NCI-H1417 treated with DMSO at 0.1 percent for 48 hours (cell line): ENCODE data around the gene LNX2.

Source experiments
- DNase-seq: peaks from one replicate; lab custom pipeline; 2025; lab: John Stamatoyannopoulos, UW

Gene LNX2

DNA sequence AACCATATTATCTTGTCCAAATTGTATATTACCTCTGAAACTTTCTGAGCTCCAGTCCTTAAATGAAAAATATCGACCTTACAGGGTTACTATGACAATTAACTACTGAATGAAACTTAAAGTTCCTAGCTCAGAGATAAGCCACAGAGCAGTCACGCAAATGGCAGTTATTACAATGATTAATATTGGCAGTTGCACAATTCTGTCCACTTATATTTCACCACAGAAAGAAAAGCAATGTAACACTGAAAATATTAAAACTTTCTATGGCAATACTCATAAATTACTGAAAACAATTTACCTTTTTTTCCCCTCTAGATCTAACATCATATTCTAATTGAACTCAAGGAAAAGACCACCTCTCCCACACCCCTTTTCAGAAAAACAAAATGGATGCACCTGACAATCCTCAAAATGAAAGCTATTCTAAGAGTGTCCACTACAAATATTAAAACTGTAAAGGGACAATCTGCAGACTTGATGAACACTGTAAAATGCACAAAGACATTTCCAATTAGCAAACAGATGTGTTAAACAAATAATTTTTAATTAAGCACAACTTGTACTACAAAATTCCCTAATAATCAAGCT is 14.6 kb downstream of the LNX2 start:
- no peak for DNase-seq

DNA sequence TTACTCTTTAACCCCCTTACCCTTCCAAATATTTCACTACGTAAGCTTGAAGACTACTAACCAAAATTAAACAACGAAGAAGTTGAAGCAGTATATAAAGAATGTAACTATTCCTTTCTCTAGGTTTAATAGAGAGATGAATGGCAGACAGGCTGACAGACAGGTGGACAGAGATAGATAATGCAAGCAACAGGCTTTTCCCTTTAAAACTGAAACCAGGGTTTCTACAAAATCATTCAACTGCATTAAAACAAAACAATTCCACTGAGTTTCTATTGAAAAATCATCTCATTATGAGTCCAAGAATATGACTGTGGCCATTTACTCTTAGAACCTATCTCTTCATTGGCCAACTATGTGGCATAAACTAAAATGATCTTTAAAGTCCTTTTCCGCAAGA is 15.2 kb downstream of the LNX2 start:
- no peak for DNase-seq

DNA sequence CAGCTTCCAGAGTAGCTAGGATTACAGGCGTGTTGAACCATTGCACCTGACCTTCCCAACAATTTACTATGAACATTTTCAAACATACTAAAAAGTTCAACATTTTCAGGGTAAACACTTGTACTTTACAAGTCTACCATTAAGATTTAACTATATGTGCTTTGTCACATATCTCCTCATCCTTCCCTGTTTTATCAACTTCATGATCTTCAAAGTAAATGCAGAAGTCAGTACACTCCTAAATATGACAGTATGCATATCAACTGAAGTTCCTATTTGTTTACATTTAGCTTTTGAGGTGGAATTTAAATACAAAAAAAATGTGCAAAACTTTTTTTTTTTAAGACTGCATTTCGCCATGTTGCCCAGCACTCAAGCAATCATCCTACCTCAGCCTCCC is 18.5 kb downstream of the LNX2 start:
- no peak for DNase-seq

DNA sequence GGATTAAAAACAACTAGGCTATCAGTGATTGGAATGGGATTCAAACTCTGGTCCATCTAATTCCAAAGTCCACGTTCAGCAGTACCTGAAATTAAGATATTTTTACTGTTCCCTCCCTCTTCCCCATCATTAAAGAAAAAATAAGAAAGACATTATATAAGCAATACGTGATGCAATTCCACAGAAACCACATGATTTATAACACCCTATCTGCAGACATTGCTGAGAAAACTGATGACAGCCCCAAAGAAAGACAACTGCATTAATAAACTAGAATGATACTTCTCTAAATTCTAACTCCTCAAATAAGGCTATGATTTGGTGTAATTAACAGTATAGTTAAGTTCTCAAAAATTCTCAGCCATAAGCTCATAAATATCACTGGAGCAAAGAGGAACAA is 19.1 kb downstream of the LNX2 start:
- no peak for DNase-seq

DNA sequence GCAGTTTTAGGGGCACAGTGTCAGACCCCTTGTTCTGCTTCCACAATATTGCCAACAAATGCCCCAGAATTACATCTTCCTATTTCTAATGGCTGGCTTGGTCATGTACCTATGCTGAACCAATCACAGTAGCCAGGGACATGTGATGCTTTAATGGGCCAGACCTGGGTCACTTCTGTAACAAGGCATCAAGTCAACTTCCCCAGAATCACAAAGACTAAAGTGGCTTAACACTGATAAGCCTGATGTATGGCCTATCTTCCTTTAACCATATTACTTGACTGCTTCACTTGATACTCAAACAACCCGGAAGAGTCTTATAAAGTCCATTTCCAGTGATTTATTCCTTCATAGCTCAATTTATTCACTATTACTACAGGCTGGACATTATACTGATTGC is 19.6 kb downstream of the LNX2 start:
- no peak for DNase-seq

DNA sequence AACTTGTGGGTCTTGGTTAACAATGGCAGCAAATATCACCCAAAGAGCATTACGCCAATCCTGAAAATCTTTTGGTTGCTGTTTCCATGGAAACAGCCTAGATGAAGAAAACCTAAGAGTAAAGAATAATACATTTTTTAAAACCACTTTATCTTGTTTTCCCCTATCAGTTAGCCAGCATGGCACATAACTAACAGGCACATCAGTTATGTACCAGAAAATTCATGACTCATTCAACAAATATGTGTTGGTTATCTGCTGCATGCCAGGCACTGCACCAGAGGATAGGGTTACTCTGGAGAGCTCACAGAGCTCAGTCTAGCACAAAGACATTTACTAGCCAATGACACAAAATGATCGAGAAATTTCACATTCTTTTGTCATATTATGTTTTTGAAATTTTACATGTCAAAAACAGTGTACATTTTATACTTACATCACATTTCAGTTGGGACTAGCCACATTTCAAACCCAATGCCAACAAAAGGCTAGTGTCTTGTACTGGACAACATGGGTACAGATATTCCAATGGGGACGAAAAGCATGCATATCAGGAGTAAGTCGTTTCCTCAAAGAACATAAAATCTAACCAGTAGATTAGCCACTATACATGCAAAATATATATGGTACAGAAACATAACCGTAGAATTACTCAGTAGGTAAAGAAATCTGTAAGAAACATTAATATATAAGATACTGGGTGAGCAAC is 20.3 kb downstream of the LNX2 start:
- no peak for DNase-seq

DNA sequence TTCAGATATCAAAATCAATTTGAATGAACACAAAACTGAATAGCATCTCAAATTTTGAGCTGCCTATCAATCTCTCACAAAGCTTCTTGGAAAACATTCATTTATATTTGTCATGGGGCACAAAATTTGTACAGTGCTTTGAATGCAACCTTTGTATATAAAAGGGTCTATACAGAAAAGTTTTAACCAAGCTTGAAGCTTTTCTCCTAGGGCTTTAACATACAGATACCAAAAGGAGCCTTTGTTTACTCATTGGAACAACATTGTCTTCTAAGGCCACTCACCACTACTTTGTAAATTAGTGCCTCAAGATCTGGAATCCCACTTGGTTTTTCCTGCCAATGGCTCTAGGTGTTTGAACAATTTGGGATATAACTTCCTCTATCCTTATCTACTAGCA is 21.2 kb downstream of the LNX2 start:
- DNase-seq: no peak

DNA sequence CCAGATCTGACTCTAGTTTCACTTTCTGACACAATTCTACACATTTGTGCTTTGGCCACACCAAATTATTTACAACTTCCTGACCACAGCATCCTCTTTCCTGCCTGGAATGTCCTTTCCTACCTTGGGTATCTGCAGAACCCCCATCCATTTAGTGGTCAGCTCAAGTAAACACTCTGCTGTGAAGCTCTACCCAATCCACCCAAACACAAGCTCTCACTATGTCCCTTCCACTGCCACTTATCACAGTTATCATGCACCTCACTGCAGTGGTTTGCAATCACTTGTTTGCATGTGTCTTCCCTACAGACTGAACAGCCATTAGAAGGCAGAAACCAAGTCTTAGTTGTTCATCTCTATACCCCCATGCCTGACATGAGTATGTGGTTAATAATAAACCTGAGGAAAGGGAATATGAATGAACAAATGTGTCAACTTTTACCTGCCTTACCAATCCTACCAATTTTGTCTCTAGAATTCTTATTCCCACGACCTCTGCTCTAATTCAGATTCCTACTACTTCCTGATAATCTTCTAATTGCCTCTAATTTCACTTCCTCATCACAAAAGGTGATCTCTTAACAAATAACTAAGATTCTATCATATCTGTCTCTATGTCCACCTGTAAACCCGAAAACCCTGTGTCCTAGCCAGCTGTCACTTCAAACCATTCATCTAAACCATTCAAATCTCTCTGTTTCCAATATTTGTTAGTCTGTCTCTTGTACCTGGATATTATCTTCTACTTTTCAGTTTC is 25.1 kb downstream of the LNX2 start:
- no peak for DNase-seq

DNA sequence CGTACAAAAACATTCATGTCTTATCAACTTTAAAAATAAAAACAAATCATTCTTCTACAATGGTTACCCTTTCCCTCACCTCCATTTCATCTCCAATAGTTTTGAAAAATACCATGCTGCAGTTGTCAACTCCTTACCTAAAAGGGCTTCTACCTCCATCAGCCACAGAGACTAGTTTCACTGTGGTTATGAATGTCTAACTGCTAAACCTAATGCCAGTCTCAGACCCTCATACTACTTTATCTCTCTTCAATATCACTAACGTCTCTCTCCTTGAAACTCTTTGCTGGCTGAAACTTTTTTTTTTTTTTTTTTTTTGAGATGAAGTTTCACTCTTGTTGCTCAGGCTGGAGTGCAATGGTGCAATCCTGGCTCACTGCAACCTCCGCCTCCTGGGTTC is 27.1 kb downstream of the LNX2 start:
- DNase-seq: no peak

DNA sequence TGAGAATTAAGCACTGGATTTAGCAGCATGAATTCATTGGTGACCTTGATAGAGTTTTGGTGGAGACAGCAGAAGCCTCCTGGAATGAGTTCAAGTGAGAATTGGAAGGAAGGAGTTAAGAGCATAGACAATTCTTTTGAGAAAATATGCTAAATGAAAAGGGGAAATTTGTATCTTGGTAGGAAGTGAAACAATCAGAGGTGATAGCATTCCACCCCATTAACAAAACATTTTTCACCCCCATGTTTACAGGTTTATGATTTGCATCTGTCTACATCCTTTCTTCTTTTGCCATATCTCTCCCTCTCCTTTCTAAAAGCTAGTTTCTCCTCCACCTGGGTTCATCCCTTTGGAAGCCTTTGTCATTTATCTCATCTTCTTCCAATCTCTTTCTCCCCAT is 27.5 kb downstream of the LNX2 start:
- no peak for DNase-seq

DNA sequence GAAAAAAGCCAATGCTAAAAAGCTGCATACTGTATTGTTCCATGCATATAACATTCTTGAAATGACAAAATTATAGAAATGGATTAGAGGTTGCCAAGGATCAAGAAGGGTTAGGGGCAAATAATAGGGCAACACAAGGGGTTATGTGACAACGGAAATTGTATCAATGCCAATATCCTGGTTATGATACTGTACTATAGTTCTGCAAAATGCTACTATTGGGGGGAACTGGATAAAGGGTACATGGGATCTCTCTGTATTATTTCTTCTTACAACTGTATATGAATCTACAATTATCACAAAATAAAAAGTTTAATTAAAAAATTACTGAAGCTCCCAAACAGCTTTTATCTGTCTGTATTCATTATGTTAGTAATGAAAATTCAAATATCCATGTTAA is 31.9 kb downstream of the LNX2 start:
- no peak for DNase-seq

DNA sequence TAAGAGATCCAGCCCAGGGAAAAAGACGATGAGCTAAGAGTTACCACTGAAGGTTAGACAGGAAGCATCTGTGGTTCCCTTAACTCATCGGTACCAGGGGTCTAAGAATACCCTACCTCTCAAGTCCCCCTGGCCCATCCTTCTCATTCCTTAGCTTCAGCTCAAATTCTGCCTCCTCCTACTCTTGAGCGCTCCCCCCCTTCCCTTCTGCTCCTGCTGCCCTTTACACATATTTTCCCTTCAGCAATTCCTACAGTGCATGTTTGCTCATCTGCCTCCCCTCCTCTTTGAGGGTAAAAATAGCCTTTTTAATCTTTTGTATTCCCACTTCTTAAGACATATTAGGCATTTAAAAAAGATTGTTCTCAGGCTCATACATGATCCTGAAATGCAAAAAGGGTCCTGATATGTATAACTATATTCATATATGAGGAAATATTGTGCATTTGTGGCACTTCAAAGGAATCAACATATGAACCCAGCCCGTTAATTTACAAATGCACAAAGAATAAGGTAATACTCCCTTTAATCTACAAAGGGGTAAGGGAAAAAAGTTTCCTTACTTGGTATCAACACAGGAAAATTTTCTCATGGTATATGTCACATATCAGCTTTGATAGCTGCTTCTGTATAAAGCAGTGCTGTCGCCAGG is 33.1 kb downstream of the LNX2 start:
- no peak for DNase-seq

DNA sequence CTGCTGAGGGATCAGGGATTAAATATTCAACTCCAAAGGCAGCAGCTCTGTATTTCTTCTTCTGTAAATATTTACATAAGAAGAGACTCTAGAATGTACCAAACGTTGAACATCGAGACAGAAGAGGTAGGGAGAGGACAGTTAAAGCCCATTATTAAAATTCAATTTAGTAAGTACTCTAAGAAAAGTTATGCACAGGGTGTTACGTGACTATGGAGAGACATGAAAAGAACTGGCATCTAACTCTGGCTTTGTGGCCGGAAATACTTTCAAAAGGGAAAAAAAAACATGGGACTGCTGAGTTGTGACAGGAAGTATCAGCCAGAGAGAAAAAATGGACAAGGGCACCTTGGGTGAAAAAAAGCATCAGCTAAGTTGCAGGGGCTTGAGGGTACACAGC is 36.7 kb downstream of the LNX2 start:
- no peak for DNase-seq

DNA sequence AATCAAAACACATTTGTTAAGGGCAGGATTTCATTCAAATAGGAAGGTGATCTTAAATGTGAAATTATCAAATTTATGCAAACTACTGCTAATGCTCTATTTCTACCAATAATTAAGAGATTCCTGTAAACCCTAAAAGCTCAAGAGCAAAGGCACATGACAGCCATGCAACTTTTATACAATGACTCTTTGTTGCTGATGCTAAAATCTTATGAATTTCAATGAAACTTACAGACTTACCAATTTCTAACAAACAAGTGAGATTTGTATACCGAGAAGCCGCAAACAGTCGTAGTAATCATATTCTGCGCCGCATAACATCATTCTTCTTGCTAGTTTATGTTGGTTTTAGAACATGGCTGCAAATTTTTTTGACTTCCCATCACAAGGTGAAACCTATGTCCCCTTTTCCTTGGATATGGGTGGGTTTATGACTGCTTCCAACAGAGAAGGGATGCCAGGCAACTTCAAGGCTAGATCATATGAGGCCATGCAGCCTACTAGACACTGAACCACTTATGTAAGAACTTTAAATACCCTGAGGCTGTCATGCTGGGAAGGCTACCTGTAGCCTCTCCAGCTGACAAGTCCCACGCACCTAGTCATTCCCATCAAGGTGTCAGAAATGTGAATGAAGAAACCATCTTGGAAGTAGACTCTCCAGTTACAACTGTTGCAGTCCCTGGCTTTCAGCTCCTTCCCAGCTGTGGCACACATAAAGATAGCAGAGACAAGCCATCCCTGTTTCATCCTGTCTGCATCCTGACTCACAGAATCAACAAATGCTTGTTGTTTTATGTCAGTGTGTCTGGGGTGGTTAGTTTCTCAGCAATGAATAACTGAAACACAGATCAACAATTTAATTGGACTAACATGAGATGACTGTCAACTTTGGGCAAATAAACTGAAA is 42.0 kb downstream of the LNX2 start:
- no peak for DNase-seq

DNA sequence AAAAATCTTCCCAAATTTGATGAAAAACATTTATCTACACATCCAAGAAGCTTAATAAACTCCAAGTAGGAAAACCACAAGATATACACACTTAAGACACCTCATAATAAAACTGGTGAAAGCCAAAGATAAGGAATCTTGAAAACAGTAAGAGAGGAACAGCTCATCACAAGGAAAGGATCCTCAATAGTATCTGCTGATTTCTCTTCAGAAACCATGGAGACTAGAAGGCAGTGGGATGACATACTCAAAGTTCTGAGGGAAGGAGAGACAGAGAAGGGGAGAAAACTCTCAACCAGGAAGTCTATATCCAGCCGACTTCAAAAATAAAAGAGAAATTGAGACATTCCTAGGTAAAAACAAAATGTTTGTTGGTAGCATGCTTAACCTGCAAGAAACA is 45.7 kb downstream of the LNX2 start:
- no peak for DNase-seq

DNA sequence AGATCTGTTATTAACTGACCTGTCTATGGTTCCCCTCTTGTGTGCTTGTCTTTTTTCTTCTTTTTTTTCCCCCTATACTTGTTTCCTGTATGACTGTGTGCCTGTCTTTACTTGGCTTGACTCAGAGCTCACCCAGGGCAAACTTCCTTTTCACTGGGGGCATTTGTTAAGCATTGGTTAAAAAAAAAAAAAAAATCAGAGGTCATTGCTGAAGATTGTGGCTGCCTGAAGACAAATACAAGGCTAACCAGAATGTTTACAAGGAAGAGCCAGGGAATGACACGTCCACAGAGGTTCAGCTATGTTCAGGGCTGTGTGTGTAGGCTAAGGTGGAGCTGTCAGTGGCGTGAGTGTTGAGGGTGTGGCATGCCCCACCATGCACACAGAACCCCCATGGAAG is 47.1 kb downstream of the LNX2 start:
- DNase-seq: no peak

DNA sequence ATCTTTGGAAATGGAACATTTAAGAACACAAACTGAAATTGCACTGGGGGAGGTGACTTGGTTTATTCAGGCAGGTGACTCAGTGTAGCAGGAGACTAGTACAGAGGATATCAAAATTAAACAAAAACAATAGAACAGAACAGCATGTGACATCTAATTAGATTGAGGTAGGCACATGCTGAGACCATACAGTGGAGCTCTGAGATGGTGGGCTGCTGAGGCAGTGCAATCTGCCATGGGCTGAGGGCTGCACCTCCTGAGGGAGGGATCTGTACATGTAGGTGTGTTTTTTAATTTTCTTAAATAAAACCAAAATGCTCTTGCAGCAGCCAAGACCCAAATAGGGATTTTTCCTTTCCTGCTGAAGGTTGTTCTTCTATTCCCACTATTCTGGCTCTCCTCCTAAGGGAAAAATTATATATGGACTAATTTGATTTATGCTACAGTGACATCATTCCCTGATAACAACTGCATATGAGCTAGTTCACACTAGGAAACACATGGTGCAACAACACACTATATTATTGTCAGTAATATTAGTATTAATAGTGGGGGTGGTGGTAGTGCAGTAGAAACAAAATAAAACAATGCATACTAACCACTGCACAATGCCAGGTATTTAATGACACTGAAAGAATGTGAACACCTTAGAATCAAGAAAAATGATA is 48.0 kb downstream of the LNX2 start:
- no peak for DNase-seq

DNA sequence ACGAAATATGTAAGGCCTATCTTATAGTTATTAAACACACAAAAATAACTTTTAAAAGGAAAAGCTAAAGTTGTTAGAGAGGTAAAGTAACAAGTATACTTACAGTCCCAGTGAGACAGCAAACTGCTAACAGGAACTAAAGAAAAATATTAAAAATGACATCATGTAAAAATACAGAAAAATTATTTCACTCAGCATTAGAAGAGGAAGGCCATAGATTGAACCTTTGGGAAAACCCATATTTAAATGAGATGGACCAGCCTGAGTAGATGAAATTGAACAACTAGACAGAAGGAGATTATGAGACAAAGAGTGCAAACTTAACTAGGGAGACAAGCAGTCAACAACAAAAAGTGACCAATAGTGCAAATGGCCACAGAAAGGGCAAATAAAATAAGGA is 49.4 kb downstream of the LNX2 start:
- no peak for DNase-seq

DNA sequence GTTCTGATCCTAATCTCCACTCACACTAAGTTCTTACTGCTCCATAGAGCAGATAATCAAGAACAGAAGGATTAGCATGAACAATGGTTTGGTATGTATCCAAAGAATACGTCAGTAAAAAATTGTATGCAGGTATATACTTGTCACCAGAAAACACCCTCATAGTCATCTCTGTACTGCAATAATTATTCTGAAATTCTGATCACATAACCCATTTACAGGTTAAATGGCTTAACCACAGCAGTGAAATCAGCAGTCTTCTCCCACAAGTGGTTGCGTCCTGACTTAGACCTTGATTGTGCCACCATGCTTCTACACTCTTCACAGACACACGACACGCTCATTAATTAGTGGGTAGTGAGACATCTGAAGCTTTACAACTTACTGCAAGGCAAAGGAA is 50.9 kb downstream of the LNX2 start:
- no peak for DNase-seq

DNA sequence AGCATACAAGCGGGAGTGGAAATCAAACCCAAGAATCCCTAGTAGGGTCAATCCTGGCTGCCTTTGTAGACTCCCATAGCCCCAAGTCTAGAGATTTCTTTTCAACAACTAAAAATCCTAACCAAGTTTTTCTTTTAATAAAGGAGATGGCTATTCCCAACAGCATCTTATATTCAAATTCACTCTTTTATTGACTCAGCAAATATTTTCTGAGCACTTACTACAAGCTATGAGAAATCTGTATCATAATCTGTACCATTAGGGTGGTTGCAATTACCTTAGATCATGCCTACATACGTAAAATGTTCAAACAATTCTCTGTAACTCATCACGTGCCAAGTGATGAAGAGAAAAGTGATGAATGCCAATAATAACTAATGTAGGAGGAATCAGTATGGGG is 54.5 kb downstream of the LNX2 start:
- DNase-seq: no peak

DNA sequence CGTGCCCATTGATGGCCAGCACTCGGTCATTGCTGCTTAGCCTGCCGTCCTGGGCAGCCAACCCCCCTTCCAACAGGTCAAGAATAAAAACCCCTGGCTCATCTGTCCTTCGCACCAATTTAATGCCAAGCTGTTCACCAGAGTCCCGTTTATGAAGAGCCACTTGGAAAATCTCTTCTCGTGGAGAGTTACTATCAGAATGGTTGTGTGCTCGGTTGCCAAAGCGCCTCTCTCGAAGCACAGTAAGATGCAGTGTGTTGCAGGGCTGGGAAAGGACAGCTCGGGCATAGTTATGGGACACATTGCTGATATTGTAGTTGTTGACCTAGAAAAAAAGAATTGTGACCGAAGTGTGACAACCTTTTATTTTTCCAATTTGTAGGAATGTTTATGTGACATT is 57.9 kb downstream of the LNX2 start:
- DNase-seq: no peak
